Endothelial cell of hepatic sinusoid (primary cell): ENCODE measurements around the gene CBX3.

Source experiments
- in situ Hi-C: cut with HindIII; loops from 2 replicates; pipeline ENCODE4 v1.10.0; 2017; ENCODE audit warnings: low sequenced_read_pairs

Gene CBX3

DNA sequence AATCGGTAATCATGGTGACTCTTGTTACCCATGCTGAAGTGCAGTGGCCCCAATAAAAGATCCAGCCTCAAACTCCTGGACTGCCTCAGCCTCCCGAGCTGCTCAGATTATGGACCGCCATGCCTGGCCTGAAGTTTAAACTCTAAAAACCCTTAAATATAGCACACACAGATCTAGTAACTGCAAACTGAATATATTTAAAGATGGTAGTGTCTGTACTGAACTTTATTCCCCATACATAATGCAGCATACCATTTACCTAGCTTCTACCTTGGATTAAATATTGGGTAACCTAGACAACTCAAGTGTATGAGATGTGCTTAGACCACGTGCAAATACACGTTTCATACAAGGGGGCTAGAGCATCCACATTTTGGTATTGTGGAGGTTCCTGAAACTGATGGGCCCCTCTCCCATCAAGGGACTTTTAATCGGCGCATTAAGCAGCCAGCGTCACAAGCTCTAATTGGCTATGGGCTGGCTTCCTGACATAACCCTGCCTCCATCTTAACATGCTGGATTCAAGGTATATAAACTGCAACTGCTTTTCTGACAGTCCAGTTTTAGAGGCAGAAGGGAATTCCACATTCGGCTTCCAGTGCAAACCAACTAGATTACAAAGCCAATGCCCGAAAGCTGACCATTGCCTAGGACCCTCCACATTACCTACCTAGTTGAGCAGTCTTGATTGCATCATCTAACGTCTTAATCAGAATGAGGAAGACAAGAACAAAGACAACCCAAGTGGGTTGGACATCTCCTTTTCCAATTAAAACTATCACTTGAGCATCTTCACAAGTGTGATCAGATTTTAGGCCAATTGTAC is 14.0 kb upstream of the CBX3 start:
- in situ Hi-C loops = loop anchor here (5.0 kb wide), 1 partner anchor 35 kb away; the partner anchor contains the start of gene NFE2L3

DNA sequence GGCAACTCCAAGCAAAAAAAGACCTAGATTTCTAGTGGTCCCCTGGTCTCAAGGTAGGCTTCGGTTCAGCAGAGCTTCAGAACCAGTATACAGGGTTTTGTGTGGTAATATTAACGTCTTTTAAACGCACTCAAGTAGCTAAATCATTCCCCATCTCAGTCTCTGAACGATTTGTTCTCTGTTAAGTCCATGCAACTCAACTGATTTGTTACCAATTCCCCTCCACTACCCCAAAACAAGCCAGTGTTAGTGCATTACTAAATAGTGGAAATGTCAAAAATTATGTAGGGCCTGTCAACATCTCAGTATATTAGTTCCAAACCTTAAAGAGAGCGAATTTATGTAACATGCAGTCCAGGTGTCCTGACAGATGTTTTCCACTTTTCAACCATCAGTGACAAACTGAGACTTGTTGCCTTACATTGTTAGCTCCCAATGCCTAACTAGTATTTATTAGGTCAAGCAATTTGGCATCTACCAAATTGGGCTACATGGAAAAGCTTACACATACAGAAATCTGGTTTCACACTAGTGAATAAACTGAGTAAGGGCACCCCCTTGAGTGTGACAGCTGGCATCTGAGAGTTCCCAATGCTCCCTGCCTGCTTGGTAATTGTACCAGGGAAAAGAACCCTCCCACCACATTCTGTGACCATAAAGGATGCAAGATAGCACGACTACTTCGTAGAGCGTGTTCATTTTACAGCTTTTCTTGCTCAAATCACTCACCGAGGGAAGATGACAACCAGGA is 13.2 kb upstream of the CBX3 start:
- in situ Hi-C loops = loop anchor here (5.0 kb wide), 1 partner anchor 36 kb away; the partner anchor contains the start of gene NFE2L3

DNA sequence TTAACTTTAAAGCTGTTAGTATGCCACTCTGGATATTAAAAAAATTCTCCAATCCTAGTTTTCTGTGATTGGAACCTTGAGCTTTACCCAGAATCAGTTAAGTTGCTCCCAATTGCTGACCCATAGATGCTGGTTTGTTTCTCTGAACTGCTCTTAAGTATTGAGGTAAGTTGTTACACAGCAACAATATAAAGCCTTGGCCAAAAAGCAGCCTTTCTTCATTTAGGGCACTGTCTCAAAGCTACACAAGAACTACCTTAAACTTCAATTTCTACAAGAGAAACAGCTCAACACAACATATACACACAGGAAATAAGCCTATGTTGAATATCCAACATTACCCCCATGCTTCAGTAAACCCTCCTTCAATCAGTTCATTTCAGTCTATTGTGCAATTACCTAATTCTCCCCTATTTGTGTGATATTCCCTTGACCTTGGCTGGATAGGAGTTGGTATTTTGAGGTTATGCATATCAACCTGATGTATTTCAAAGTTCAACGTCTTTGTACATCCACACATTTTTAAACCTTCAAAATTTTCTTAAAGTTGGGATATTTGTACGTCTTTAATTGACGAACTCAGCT is 12.5 kb upstream of the CBX3 start:
- in situ Hi-C loops = loop anchor here (5.0 kb wide), 1 partner anchor 37 kb away; the partner anchor contains the start of gene NFE2L3

DNA sequence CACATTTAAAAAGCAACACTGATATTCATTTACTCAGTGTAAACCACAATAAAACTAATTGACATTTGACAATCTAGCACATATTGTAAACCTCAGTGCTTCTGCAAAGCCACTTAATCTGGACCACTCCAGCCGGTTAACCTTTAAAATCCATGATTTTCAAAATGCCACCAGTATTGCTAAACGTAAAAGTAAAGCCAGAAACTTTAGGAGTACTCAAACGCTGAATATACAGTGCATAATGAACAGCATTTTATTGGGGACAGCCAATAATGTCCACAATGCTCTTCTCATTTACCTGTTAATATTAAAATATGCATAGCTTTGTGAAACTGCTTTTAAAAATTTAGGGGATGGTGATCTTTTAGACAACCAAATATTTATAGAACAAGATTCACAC is 11.8 kb upstream of the CBX3 start:
- in situ Hi-C loops = loop anchor here (5.0 kb wide), 1 partner anchor 37 kb away; the partner anchor contains the start of gene NFE2L3

DNA sequence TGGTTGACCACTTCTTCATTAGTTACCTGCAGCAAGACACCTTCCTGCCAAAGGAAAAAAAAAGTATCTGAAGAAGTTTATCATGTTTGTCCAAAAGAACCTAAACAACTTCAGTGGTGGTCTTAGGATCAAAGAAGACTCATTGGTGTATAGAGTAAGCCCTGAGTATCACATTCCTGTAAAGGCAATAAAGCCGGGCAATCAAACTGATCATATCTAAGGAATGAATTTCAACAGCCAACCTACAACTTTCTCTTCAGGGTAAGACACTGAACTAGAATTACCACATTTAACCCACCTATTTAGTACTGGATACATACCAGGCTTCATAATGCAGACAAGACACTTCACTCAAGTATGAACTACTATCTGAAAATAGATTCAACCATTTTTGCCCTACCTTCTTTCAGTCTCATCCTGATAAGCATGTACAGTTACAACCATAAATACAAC is 11.1 kb upstream of the CBX3 start:
- in situ Hi-C loops = no loop called here

DNA sequence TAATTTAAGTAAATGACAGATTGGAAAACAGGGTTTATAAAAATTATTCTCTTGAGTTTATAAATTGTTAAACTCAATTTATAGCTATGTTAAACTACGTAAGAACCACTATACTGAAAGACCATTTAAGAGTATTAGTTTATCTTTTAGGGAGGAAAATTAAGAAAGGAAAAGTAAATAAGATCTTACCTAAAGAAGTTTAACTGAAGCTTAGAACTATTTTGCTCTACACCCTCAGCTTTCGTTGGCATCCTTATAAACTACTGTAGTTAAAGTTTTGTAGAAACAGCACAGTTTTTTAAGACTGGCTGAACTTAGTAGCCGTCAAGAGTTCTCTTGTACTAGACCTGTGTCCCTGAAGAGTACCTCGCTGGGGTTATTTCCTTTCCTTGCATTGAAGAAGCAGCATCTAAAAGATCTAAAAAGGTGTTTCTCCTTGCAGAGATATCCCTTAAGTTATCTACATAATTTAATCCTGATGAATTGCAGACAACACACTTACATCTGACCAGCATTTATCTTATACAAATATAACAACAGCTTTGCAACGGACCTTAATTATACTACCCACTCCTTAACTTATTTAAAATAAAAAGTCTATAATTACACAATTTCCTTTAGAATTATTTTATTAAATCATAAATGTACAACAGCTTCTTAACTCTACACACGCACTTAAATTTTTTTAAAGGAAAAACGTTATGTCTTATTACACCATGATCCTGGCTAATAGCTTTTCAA is 10.1 kb upstream of the CBX3 start:
- in situ Hi-C loops = no loop called here

DNA sequence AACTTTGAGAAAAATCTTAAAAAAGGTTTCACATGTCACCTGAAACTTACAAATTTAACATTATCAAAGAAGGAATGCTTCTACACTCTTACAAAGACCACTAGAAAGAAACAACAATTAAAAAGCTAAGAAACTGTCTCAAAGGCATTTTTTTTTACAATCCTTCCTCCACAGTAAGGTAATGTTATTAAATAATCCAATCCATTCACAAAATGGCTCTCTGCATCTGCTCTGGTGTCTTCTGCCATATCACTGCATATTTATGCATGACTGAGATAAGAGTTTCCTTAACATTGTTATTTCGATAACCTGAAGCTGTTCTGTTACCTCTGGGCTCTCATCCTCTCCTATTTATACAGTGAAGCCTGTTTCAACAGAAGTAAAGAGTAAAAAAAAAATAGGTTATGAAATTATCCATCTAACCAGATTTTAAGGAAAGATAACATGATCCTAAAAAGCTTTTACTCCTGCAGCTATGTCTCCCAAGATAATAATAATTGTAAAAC is 9.5 kb upstream of the CBX3 start:
- in situ Hi-C loops = no loop called here

DNA sequence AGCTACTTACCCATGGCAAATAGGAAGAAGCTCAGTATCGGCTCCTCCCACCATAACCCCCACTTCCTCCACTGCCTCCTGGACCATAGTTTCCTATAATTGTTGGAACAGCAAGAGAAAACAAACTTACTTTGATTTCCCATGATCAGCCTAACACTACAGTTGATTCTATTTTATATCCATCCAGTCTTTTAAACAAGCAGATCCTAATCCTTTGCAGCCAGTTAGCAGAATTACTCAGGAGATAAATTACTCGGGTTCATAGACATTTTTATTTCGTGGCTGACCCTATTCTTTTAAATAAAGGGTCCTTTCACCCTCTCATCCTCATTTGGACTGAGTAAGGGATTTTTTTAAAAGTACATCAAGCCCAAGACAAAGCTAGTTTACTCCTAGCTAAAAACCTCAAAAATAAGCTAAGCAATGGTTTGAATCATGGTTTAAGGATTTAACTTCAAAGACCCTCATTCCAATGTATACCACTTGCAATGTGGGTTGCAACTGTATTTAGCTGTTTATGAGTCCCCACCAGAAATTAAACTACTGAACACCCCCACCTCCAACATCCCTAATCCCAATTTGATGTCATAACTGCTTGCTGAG is 9.0 kb upstream of the CBX3 start:
- in situ Hi-C loops = no loop called here

DNA sequence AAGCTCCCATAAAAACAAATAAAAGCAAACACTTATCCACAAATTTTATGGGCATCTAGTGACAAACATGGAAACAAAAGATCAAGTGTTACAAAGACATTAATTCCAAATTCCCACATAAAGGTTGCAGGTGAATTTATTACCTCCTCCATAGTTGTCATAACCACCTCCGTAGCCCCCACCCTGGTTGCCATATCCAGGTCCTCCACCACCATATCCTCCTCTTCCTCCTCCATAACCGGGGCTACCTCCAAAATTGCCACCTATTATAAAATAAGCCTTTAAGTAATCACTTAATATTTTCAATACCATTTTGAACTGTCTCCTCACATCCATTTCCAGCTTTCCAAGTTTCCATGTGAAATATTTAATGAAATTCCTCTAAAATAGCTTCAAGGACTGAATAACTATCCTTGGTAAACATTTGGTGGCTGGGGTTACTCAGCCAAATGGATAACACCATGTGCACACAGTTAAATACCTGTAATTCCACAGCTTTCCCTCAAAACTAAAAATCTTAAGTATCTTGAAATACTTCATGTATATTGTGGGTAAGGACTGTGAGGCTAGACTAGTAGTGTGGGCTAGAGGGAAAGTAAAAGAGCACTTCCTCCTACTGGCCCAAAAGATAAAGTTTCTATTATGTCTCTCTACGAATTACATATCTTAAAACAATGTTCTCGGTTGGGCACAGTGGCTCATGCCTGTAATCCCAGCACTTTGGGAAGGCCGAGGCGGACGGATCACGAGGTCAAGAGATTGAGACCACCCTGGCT is 7.9 kb upstream of the CBX3 start:
- in situ Hi-C loops = no loop called here

DNA sequence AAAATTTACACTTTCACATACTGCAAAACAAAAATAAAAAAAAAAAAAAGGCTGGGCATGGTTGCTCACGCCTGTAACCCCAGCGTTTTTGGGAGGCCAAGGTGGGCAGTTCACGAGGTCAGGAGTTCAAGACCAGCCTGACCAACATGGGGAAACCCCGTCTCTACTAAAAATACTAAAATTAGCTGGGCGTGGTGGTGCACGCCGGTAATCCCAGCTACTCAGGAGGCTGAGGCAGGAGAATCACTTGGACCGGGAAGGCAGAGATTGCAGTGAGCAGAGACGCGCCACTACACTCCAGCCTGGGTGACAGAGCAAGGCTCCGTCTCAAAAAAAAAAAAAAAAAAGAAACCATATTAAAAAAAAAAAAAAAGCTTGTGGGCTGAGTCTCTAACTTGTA is 6.8 kb upstream of the CBX3 start:
- in situ Hi-C loops = loop anchor here (5.0 kb wide), 1 partner anchor 102 kb away; no protein-coding TSS in a partner anchor

DNA sequence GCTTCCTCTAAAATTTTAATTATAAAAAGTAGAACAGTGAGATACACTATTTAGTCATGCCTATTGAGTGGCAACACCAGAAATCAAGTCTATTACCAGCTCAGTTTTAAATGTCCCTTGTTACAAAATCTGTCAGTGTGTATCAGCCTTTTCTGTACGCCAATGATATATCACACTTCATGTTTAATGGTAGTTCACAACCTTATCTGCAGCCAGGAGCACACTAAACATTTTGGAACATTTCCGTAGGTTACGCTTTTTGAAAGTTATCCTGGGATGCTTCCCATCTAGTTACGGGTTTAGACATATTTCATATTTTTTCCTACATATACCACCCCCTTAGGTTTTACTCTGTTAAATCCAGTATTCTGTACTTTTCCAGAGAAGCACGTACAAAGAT is 6.4 kb upstream of the CBX3 start:
- in situ Hi-C loops = loop anchor here (5.0 kb wide), 1 partner anchor 103 kb away; no protein-coding TSS in a partner anchor

DNA sequence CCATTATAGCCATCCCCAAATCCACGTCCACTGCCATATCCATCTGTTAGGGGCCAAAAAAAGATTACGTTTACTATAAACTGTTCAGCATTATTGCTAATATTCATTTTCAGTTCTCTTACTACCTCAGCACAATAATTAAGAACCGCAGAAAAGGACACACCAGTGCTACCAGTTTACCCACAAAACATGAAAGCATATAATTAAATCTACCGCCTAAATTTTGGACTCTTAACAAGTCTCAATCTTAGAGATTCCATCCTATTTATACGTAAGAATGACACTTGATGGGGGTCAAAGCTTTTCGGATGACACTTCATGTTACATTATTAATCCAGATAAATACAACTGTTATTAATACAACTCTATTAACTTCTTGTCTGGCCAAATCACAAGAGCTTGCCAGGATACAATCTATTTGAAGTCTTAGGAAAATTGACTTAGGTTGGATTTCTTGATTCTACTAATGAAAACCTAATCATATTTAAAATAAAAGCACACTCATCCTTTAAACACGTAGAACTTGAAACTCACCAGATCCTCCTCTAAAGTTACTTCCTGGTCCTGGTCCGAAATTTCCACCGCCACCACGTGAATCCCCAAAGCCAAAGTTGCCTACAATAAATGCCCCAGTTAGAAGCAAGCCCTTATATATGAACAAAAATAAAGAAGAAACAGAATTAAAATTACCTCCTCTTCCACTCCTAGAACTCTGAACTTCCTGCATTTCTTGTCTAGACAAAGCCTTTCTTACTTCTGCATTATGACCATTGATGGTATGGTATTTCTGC is 5.5 kb upstream of the CBX3 start:
- in situ Hi-C loops = loop anchor here (5.0 kb wide), 1 partner anchor 104 kb away; no protein-coding TSS in a partner anchor

DNA sequence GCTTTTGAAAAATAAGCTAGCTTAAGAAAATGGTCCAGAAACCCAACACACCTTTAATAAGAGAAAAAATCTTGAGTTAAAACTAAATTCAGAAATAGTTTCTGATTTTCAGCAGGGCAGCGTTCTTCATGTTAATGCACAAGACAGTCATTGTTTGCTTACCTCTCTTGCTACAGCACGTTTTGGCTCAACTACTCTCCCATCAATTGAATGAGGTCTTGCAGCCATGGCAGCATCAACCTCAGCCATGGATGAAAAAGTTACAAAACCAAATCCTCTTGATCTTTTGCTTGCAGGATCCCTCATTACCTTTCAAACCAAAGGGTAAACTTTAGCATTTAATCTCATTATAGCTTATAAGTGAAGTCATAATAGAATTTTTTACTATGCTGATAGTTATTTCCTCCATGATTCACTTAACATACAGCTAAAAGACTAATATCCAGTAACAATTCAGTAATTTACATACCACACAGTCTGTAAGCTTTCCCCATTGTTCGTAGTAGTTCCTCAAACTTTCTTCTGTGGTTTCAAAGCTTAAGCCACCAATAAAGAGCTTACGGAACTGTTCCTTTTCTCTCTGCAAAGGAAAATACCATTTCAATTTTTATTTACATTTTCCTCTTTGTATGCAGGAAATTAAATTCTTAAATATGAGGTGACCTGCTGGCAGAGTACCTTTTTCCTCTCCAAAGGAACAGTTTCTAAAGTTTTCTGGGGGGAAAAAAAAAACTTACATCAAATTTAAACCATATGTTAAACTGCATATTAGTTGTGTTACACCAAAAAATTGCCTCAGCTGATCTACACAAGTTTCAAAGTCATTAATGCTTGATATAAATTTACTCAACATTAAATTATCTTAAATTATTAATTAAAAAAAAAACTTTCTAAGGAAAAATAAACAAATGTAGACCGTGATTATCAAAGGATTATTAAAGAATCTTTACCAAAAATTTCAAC is 4.1 kb upstream of the CBX3 start:
- in situ Hi-C loops = loop anchor here (5.0 kb wide), 1 partner anchor 105 kb away; no protein-coding TSS in a partner anchor

DNA sequence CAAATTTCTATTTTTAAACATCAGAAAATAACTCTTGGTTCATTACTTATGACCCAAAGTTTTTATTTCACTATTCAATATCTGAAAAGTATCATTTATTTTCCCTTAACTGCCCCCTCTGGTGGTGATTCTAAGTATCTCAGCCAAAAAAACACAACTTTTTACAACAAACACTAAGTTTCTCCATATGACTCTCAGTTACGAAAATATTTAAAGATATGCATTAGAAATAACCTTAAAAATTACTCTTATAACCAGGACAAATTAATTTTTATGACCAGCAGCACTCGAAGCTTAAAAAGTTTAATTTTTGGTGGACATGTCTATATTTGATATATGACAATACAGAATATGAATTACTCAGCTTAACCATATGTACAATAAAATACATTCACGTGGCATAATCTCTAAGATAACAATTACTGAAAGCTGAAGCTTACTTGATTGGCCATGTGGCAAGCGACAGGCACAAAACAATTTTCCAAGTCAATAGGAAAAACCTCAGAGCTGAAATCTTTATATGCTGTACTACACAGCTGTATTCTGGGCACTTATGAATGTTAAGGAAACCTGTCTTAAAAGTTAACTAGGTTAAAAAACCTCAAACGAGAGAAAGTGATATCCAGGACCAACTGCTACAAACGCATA is 3.3 kb upstream of the CBX3 start:
- in situ Hi-C loops = loop anchor here (5.0 kb wide), 1 partner anchor 106 kb away; no protein-coding TSS in a partner anchor

DNA sequence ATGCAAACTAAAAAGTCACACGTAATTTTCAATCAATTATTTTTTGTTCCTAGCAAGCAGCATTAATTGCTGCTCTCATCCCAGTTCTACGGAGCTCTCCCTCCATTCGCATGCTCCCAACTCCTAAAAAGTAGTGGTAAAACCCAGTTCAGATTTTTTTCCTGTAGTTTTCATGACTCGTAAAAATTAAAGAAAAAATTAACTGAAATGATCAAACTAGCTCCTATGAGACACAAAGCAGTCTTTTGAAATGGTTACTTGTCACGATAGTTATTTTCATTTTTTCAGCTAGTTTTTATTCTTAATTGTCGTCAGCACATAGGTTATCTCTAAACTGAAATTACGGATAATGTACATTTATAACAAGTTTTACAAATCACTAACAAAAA is 2.8 kb upstream of the CBX3 start:
- in situ Hi-C loops = loop anchor here (5.0 kb wide), 1 partner anchor 106 kb away; no protein-coding TSS in a partner anchor

DNA sequence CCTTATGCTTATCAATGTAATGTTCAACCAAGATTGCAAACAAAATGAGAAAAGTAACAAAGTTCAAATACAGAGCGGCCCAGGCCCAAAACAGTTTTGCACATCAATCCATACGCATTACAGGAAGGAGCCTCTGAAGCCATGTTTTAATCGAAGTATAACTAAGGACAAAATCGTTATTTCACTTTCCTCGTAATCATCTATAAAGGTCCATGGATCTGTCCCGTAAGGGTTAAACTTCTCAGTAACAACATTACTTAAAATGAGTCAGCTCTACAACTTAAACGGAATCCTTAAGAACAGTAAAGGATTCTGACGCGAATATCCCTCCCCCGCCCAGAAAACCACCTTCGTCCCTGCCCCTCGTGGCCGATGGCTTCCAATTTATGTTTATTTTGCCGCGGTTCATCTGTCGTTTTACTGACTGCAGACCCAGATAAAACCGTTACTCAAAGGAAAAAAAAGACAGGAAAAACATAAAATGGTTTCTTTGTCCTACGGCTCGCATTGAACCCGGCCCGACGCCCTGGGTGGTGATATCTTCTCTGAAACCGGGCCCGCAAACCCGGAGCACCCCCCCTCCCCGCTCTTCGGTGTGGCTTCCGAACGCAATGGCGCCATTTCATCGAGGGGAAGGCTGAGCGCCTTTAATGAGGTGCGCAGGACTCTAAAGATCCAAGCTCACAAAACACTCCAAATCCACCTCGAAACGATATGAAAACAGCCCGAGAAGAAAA is 2.1 kb upstream of the CBX3 start:
- in situ Hi-C loops = loop anchor here (5.0 kb wide), 1 partner anchor 107 kb away; no protein-coding TSS in a partner anchor
